NCI-H1048 (cell line): Measurements from ENCODE around the gene PZP.
"Not testable (repeated sequence)": the region's sequence is repeated elsewhere in the genome, so short reads cannot be mapped to it uniquely, and the experiment has no call there.

ENCODE experiments used
- DNase-seq: peaks from one replicate; lab custom pipeline; 2025; lab: John Stamatoyannopoulos, UW

PZP gene

GRCh38 chr12:9180810-9181209 is 27.4 kb downstream of the PZP start:
- no peak for DNase-seq

- no peak for DNase-seq
These were observed 28.4 kb downstream of the PZP start for GRCh38 chr12:9179781-9180180.

GRCh38 chr12:9169979-9170634 is 38.1 kb downstream of the PZP start:
- no peak for DNase-seq

- DNase-seq, result not testable (repeated sequence)
These were observed 40.9 kb downstream of the PZP start for GRCh38 chr12:9167345-9167744.

GRCh38 chr12:9163392-9163791 is 44.8 kb downstream of the PZP start:
- DNase-seq, result no peak

GRCh38 chr12:9156119-9156518 is 52.1 kb downstream of the PZP start:
- DNase-seq, result no peak

- DNase-seq, result no peak
These were observed 58.8 kb downstream of the PZP start for GRCh38 chr12:9149372-9149771.

GRCh38 chr12:9148926-9149325 is 59.3 kb downstream of the PZP start:
- DNase-seq, result no peak

GRCh38 chr12:9147461-9147860 is 60.7 kb downstream of the PZP start:
- no peak for DNase-seq

- no peak for DNase-seq
These were observed 63.5 kb downstream of the PZP start for GRCh38 chr12:9144730-9145106.

- DNase-seq, result no peak
These were observed 64.1 kb downstream of the PZP start for GRCh38 chr12:9143929-9144729.

- no peak for DNase-seq
These were observed 65.1 kb downstream of the PZP start for GRCh38 chr12:9143137-9143536.

GRCh38 chr12:9139588-9140290 is 68.5 kb downstream of the PZP start:
- not testable (repeated sequence) for DNase-seq

GRCh38 chr12:9135903-9136310 is 72.3 kb downstream of the PZP start:
- no peak for DNase-seq

GRCh38 chr12:9134981-9135628 is 73.1 kb downstream of the PZP start:
- DNase-seq, result no peak

GRCh38 chr12:9133216-9133916 is 74.8 kb downstream of the PZP start:
- no peak for DNase-seq

GRCh38 chr12:9132008-9132535 is 76.1 kb downstream of the PZP start:
- DNase-seq, result no peak

GRCh38 chr12:9130244-9130643 is 78.0 kb downstream of the PZP start:
- DNase-seq, result no peak

GRCh38 chr12:9127936-9128663 is 80.1 kb downstream of the PZP start:
- DNase-seq, result no peak

GRCh38 chr12:9127484-9127883 is 80.7 kb downstream of the PZP start:
- no peak for DNase-seq
